Stimulated activated CD4-positive, alpha-beta T cell treated with anti-CD3 and anti-CD28 coated beads, Interleukin-2, amount 100 ng/mL, for 24 hours (primary cell): Measurements from ENCODE around the gene STPG2.

Experiments used
- DNase-seq, 2 donors: peaks; one replicate each; pipeline ENCODE4 v3.0.0-alpha.2; 2020

STPG2 gene

DNA sequence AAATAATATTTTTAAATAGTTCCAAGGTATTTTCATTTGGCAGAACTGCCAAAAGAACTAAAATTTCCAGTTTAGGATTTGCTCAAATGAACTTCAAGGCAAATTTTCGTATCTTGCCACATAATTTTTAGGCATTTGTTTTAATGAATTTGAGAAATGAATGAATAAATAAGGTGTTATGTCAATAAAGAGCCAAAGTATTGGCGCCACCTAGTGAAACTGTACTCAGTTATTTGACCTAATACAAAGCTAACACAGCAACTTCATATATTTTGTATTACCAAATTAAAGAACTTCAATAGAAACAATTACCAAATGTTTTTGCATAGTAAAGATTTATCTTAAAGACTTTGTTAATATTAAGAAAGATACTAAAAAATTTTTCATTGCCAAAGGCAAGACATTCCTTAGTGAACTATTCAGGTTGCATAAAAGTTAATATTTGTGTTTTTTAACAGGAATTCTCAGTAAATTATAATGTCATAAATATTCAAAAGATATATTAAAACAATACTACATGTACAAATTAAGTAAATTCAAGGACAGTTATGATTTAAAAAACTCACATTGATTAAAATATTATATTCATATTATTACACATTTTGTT is 50.3 kb downstream of the STPG2 start:
- no peak for DNase-seq

DNA sequence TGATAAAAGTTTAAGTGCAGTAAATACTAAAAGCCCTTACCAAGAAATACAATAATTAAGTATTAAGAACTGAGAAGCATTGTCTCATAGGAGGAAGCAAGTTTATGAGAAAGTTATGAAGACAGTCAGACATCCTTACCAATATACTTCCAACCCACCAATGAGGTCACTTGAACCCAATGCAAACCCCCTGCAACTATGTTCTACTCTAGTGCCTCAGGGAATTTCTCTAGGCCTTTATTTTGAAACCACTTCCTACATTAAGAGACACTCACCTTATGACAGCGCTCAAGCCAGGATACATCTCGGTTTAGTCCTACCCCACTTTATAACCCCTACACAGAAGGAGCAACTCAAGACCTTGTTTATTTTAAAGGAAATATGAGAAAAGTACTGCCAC is 61.3 kb downstream of the STPG2 start:
- no peak for DNase-seq

- no peak for DNase-seq
Observed at GRCh38 chr4:98068495-98068894, 74.8 kb downstream of the STPG2 start.

- no peak for DNase-seq
Observed at GRCh38 chr4:98055800-98056501, 87.3 kb downstream of the STPG2 start.

- DNase-seq: no peak
Observed at GRCh38 chr4:98046665-98047064, 96.6 kb downstream of the STPG2 start.

GRCh38 chr4:98030059-98030458 is 113.2 kb downstream of the STPG2 start:
- no peak for DNase-seq

- DNase-seq: no peak
Observed at GRCh38 chr4:98027827-98028226, 115.4 kb downstream of the STPG2 start.

DNA sequence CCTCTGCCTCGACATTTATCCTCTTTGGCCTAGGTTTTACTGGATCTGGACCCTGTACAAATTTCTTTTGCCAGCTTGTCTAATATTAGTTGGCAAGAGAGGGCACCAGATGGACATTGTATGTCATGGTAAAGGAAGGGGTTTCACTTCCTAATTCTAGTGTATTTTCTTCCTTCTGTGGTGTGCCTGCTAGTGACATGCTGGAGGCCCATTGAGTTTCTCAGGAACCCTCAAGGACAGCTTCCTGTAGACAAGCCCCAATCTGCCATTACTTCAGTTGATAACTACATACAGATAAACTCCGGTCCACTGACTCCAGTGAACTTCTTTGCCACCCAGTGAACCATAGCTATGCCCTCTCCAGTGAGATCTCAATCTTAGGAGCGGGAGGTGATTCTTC is 116.9 kb downstream of the STPG2 start:
- DNase-seq: no peak

- no peak for DNase-seq
Observed at GRCh38 chr4:98006814-98007412, 136.4 kb downstream of the STPG2 start.

DNA sequence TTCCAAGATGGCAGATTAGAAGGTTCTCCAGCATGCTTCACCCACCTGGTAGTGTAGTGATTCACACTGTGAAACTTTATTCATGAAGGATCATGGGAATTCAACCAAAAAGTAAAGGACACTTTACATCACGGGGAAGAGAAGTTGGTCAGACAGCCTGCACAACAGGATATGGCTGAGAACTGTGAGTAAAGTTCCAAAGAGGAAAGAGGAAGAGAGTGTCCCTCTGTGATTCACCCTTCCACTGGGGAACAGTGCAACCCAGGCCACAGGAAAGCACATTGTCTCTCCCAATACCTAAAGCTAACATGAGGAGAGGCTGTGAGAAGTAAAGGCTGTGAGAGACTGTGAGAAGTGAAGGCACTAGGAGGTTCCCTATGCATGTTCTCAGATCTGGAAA is 137.2 kb downstream of the STPG2 start:
- no peak for DNase-seq

GRCh38 chr4:98000940-98001339 is 142.3 kb downstream of the STPG2 start:
- no peak for DNase-seq

DNA sequence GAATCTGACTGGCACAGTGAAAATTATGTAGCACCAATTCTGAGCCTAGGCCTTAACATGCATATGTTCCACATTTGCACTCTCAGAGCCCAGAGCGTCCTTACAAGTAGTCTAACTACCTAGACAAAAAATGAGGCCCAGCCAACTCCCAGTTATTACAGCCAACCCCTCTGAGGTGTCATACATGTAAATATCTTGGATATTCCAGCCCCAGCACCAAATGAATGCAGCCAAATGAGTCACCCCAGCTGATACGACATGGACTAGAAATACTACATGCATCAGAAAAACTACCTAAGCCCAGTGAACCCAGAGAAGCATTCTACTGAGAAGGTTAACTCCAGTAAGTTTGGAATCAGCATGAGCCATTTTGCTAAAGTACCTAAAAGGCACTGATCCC is 145.1 kb downstream of the STPG2 start:
- DNase-seq: no peak

DNA sequence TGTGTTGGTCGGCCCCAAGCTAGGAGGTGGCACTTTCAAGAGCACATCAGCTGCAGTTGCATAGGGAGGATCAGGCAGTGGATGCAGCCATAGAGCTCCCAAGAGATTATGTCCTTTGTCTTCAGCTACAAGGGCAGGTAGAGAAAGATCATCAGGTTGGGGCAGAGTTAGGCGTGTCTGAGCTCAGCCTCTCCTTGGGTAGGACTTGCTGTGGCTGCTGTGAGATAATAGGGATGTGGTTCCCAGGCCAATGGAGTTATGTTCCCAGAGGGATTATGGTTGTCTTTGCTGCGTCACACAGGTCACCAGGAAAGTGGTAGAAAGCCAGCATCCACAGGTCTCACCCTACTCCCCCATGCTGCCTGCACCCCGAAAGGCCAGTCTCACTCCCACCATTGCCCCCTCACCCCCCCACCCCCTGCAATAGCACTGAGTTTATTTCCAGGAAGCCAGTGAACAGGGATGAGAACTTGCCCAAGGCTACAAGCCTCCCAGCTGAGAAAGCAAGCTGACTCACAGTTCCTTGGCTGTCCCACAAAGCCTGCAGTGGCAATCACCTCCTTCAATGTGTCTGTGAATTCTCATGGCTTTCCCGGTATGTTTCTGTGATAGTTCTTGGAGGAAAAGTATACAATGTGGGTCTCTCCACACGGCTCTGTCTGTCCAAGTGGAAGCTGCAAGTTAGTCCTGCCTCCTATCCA is 148.4 kb downstream of the STPG2 start:
- no peak for DNase-seq

GRCh38 chr4:97990409-97990808 is 152.9 kb downstream of the STPG2 start:
- no peak for DNase-seq

GRCh38 chr4:97987019-97987648 is 156.1 kb downstream of the STPG2 start:
- DNase-seq: no peak

GRCh38 chr4:97984545-97985131 is 158.6 kb downstream of the STPG2 start:
- DNase-seq: peak in 1 of 2 donors; percentile 3

DNA sequence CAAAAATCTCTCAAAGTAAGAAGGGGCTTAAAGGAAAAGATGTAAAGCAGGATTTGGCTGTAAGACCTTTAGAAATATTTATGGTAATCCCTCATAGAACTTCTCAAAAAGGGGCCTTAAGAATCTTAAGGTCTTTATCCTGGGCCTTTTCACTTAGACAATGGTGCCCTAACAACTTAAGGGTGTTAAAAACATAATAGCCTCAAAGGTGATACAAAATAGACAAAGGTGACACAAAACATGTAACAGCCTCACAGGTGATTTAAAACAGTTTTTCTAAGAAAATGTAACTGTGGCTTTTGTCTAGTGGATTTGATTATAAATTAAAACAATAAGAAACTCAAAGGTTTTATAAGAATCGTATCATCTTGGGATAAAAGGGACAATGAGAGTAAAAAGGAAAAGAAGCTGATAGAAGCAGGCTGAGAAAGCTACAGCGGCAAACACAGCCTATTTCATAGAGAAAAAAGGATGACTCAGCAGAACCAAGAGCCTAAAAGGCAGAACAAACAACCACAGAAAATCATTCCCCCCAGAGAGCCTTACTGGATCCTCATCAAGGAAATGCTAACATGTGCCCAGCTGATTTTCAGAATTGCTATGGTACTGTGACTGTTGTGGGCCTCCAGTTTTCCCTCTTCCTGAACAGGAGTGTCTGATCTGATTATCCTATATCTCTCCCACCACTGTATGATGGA is 164.3 kb downstream of the STPG2 start:
- DNase-seq: no peak

GRCh38 chr4:97953171-97953941 is 189.9 kb downstream of the STPG2 start:
- DNase-seq: no peak

DNA sequence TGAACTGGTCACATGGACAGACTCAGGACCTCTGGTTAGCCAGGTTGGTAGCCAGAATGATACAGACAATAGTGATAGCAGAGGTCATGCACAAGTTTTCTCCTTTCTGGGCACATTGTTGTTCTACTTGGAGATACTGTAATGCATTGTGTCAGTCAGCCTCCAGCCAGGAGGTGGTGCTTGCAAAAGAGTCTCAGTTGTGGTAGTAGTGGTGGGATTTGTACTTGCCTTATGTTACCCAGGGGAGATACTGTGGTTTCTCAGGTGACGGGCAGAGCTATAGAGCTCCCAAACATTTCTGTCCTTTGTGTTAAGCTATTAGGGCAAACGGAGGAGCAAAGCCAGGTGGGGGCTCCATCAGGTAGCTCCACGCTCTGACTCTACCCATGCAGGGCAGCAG is 190.5 kb downstream of the STPG2 start:
- no peak for DNase-seq

DNA sequence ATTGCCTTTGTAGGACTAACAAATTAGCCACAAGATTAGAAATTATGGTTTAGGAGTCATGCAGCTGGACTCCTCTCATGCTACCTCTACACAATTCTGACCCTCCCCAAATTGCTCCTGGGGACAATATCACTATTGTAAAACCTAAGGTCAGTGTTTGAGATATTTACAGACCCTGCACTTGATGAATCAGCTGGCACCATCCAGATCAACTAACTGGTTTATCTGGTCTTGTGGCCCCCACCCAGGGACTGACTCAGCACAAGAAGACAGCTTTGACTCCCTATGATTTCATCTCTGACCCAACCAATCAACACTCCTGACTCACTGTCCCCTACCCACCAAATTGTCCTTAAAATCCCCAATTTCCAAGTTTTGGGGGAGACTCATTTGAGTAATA is 192.4 kb downstream of the STPG2 start:
- DNase-seq: no peak

GRCh38 chr4:97942951-97943350 is 200.3 kb downstream of the STPG2 start:
- no peak for DNase-seq

DNA sequence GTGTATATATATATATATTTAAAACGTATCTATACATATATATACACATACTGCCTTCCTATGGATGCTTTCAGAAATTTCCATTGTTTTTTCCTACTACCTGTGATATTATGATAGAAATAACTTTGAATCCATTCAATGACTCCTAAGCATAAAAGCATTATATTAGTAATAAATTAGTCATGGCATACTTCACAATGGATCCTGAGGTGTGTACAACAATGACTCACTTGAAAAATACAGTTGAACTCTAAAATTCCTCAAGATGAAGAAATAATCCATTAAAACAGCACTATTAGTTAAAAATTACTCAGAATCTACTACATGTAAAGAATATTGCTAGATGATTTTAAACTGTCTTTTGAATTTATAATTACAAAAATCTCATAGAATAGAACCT is 201.1 kb downstream of the STPG2 start:
- no peak for DNase-seq
